NCI-H345 treated with DMSO at 0.1 percent for 48 hours (cell line): Measurements from ENCODE around the gene AMBRA1.

Experiments
- DNase-seq: peaks from one replicate; lab custom pipeline; 2025; ENCODE audit not compliant: unreplicated experiment; lab: John Stamatoyannopoulos, UW

AMBRA1 gene

GRCh38 chr11:46352063-46352841, 241.6 kb downstream of the AMBRA1 start:
- no peak for DNase-seq

DNA sequence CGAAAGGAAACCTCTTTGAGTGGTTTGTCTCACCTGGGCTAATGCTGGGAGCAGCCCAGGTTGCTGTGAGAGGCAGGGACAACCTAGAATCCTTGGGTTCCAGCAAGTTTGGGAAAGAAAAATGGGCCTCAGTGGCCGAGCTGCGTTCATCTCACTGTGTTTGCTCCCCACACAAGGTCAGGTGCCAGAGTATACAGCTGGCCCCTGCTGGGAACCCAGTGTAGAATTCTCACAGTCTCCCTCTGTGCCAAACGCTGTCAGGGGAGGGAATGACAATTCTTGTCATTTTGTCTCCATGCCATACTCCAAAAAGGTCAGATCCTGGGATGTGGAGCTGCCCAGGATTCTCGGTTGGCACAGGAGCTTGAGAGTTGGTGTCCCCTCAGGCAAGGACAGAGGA, 242.2 kb downstream of the AMBRA1 start:
- DNase-seq = no peak

DNA sequence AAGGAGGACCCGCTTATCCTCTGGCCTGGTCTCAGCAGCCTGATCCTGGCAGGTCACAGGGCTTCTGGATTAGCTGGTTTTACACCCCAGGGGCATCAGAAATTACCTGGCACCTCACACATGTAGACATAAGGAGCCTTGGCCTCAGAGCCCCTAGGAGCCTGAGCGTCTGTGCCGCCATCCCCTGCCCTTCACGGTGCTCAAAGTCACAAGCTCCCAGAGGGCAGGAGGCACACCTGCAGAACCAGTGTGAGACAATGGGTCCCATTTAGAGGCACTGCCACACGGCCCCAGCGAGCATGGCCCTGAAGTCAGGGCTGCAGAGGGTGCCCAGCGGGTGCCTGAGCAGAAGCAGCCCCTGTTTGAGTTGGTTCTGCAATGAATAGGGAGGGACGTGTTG, 242.7 kb downstream of the AMBRA1 start:
- no peak for DNase-seq

- DNase-seq = no peak
These were observed 243.1 kb downstream of the AMBRA1 start for GRCh38 chr11:46350695-46351094.

DNA sequence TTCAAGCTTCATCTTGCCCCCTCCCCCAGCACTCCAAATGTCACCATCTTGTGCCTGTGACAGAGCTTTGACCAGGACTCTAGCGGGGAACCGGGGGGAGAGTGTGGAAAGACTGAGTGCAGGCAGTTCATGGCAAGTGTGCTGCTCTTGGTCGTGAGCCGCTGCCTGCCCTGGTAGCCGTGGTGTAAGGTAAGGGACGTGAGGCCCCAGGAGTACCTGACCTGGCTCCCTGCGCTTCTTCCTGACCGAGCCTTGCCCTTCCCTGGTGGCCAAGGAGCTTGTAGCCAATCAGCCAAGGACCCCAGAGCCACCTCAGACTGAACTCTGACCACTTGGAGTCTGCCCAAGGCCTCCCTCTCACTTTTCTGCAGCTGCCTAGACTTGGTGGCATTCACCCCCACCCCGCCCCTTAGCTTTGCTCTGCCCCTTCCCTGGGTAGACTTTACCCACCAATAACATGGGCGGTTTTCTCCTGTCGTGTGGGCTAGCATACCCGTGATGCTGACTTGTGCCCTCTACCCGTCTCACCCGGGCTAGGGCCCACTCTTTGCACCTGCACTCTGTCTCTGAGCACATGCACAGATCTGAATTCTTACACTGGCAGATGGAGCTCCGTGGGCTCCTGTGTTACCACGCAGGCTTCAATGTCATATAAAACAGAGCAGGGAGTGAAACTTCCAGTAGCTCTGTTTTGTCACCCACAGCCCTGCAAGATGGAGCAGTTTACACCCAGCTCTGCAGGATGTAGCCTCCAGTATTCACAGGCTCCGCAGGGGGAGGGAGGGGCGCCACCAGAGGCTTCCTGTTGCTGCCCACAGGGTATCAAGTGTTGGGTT, 245.0 kb downstream of the AMBRA1 start:
- no peak for DNase-seq

DNA sequence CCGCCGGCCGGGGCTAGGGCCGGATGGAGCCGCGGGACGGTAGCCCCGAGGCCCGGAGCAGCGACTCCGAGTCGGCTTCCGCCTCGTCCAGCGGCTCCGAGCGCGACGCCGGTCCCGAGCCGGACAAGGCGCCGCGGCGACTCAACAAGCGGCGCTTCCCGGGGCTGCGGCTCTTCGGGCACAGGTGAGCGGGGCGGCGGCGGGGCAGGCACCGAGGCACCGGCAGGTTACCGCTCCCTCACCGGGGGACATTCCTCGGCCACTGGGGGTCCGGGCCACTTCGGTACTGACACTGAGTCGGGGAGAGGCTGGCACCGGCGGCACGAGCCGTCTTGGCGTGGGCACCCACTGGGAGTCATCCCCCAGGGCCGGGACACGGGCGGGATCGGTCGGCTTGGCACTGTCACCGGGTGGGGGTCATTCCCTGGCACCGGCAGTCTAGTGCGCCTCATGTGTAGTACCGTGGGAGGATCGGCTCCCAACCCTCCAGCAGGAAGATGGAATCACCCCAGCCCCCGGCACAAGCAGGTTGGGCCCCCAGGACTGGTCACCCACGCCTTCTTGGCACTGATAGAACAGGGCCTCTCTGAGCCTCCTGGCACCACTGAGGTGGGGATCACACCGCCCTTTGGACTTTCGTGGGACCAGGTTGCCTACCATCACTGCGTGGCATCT, 246.0 kb downstream of the AMBRA1 start:
- DNase-seq = no peak

DNA sequence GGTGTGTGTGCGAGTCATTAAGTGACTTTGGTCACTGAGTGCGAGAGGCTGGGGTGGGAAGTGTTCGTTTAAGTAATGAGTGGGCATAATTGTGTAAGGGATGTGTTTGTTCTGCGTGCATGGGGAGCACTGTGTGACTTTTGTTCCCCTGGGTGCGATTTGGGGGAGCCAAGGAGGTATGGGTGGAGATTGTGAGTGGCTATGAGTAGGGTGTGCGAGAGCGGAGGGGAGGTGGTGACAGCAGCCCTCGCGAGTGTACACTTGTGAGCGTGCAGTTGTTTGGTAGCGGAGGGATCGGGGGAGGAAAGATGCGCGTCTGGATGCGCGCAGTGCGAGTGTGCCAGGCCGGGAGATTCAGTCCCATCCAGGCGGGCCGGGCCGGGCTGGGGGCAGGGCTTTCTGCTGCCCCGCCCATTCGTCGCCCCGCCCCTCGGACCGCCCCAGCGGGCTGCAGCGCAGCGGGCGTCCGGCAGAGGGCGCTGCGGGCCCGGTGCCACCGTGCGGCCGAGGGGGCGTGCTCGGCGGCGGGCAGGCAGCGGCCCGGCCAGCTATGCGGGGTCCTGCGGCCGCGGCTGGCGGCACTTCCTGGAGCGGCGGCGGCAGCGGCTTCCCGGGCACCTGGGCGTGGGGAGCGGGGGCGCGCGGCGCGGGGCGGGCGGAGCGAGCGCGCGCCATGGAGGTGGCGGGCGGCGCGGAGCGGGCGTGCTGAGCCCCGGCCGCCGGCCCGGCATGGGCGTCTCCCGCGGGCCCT, 246.8 kb downstream of the AMBRA1 start, which contains the start of gene DGKZ:
DGKZ (plus strand) TSS at position 578 of the 751 bp plus-strand sequence. CDS start 197 bp downstream, outside the sequence.
- peak; percentile 90 for DNase-seq
